HepG2 (cell line): ENCODE results near the gene LARP7. TPM values are rescaled to one million over a fixed set of nuclear protein-coding genes. Genes with fewer than 3 reads are reported as not detected.

ENCODE experiments used
- ATAC-seq: fragments of 200-7000 bp; cut with Tn5 transposase; 3 replicates; pipeline ENCODE4 v1.9.1; 2020; ENCODE audit warnings: mild to moderate bottlenecking, moderate library complexity
- BruUV-seq: library from RNA; stranded (reverse); fragments of 400-500 nt; replicated peaks from 2 replicates; lab custom pipeline; 2021; lab: Mats Ljungman, UMichigan
- CTCF ChIA-PET: fragments of 300-600 bp; formaldehyde crosslinking; extraction: SDS; loops from one replicate; lab custom pipeline; 2021; ENCODE audit warnings: low total read pairs, inconsistent platforms, low intra/inter-chr PET ratio; lab: Yijun Ruan, JAX
- POLR2A ChIA-PET: fragments of 350-600 bp; sonication (Branson Sonifier 250); formaldehyde crosslinking; loops from one replicate; lab custom pipeline; 2020; ENCODE audit warnings: antibody characterized with exemption, inconsistent platforms; lab: Yijun Ruan, JAX
- DNase-seq: peaks from one replicate; pipeline ENCODE4 v3.0.0-alpha.2; 2015; ENCODE audit warnings: low spot score
- FAIRE-seq: peaks from 3 replicates; lab custom pipeline; 2011; peaks lifted over from hg19 to GRCh38; lab: Jason Lieb, UNC
- H2AFZ ChIP-seq: one replicate; pipeline ENCODE4 v1.6.1; 2011; ENCODE audit warnings: low read length, inconsistent platforms
- H3K27ac ChIP-seq: fragments of 300-600 bp; 3 replicates; pipeline ENCODE4 v1.8.0; 2011; ENCODE audit warnings: mixed run types, mild to moderate bottlenecking, mixed read lengths, low read length, inconsistent platforms; ENCODE audit not compliant: insufficient read depth; ENCODE audit errors: extremely low read length
- H3K27me3 ChIP-seq, 2 experiments: fragments of 200-600 bp in 1 of 2; 2 replicates in 1 of 2; 3 replicates in 1 of 2; pipeline versions ENCODE4 v1.6.0 to v1.8.0; 2011; ENCODE audit warnings: low read length in 2 of 2, mild to moderate bottlenecking in 2 of 2, moderate library complexity in 2 of 2, inconsistent platforms in 1 of 2; ENCODE audit not compliant: insufficient read depth in 2 of 2, control insufficient read depth in 1 of 2
- H3K36me3 ChIP-seq, 2 experiments: fragments of 200-600 bp in 1 of 2; replicated peaks in 1 of 2; 2 replicates in 1 of 2; 3 replicates in 1 of 2; pipeline versions ENCODE4 v1.5.1 to v1.8.0; 2011; ENCODE audit warnings: low read length in 2 of 2, inconsistent platforms in 1 of 2; ENCODE audit not compliant: insufficient read depth in 2 of 2, control insufficient read depth in 1 of 2
- H3K4me1 ChIP-seq: 2 replicates; pipeline ENCODE4 v1.5.1; 2012; ENCODE audit warnings: low read length, inconsistent platforms; ENCODE audit not compliant: insufficient read depth
- H3K4me2 ChIP-seq: 2 replicates; pipeline ENCODE4 v1.6.0; 2011; ENCODE audit warnings: low read depth, low read length, inconsistent platforms
- H3K4me3 ChIP-seq, 3 experiments: fragments of 200-600 bp in 1 of 3; sonication (generic), shearing (Covaris generic) in 1 of 3; replicated peaks in 1 of 3; 2 replicates each; pipeline ENCODE4 v1.5.1; 2011 to 2016; ENCODE audit warnings: low read length in 3 of 3, inconsistent platforms in 2 of 3, low read depth in 2 of 3, mild to moderate bottlenecking in 2 of 3, control low read depth in 1 of 3, mixed read lengths in 1 of 3; ENCODE audit not compliant: insufficient read depth in 1 of 3
- H3K79me2 ChIP-seq: one replicate; pipeline ENCODE4 v1.6.1; 2011; ENCODE audit warnings: low read length, inconsistent platforms; ENCODE audit not compliant: insufficient read depth
- H3K9ac ChIP-seq: 2 replicates; pipeline ENCODE4 v1.6.0; 2011; ENCODE audit warnings: mild to moderate bottlenecking, low read depth, low read length, inconsistent platforms; ENCODE audit not compliant: insufficient read depth
- H3K9me3 ChIP-seq: 2 replicates; pipeline ENCODE4 v1.5.1; 2012; ENCODE audit warnings: mild to moderate bottlenecking, low read length
- H4K20me1 ChIP-seq: 2 replicates; pipeline ENCODE4 v1.6.0; 2011; ENCODE audit warnings: inconsistent platforms, mild to moderate bottlenecking, low read length, moderate library complexity; ENCODE audit not compliant: insufficient read depth
- ERF ChIP-seq: IDR thresholded peaks from 2 replicates; pipeline ENCODE4 v1.6.1; 2018; ENCODE audit warnings: missing biosample characterization, missing genetic modification reagents
- FOXK1 ChIP-seq: sonication (generic); formaldehyde crosslinking; IDR thresholded peaks from 2 replicates; pipeline ENCODE4 v1.4.0; 2020; ENCODE audit warnings: low read depth, missing genetic modification reagents, borderline replicate concordance
- HINFP ChIP-seq: sonication (generic); formaldehyde crosslinking; IDR thresholded peaks from 2 replicates; pipeline ENCODE4 v1.4.0; 2020; ENCODE audit warnings: low read depth, mild to moderate bottlenecking, missing genetic modification reagents
- KIAA2018 ChIP-seq: sonication (generic); formaldehyde crosslinking; IDR thresholded peaks from 2 replicates; pipeline ENCODE4 v1.5.0; 2020; ENCODE audit warnings: mild to moderate bottlenecking, missing genetic modification reagents, borderline replicate concordance
- PAF1 ChIP-seq: IDR thresholded peaks from 2 replicates; pipeline ENCODE4 v1.6.1; 2016; ENCODE audit warnings: missing genetic modification reagents, missing compliant biosample characterization
- SOX13 ChIP-seq, 3 experiments: fragments of 450-650 bp in 1 of 3; sonication (generic) in 1 of 3; formaldehyde crosslinking in 1 of 3; IDR thresholded peaks in 2 of 3; conservative IDR thresholded peaks in 1 of 3; 2 replicates each; pipeline versions ENCODE4 v1.5.0 to v1.6.1; 2016 to 2020; ENCODE audit warnings: antibody characterized with exemption in 1 of 3, mild to moderate bottlenecking in 1 of 3, missing compliant biosample characterization in 1 of 3, missing genetic modification reagents in 1 of 3, moderate library complexity in 1 of 3
- ZBTB39 ChIP-seq: sonication (generic); formaldehyde crosslinking; IDR thresholded peaks from 2 replicates; pipeline ENCODE4 v1.5.0; 2020; ENCODE audit warnings: missing genetic modification reagents
- ZMYM4 ChIP-seq: sonication (generic); formaldehyde crosslinking; IDR thresholded peaks from 2 replicates; pipeline ENCODE4 v1.8.1; 2023; ENCODE audit warnings: mild to moderate bottlenecking, missing genetic modification reagents
- ZNF251 ChIP-seq: sonication (generic); formaldehyde crosslinking; IDR thresholded peaks from 2 replicates; pipeline ENCODE4 v1.9.0; 2021; ENCODE audit warnings: mild to moderate bottlenecking, missing genetic modification reagents
- ZNF282 ChIP-seq: fragments of 450-650 bp; IDR thresholded peaks from 2 replicates; pipeline ENCODE4 v1.6.1; 2018; ENCODE audit not compliant: partially characterized antibody
- ZNF562 ChIP-seq: sonication (generic); formaldehyde crosslinking; IDR thresholded peaks from 2 replicates; pipeline ENCODE4 v1.8.0; 2022; ENCODE audit warnings: missing genetic modification reagents, borderline replicate concordance
- WGBS: methylation state at CpG from one replicate; pipeline ENCODE4 v1.1.6; 2017; ENCODE audit warnings: low lambda C conversion rate; 5-methylcytosine and 5-hydroxymethylcytosine counted together
- in situ Hi-C: cut with HindIII; loops from 2 replicates; pipeline ENCODE4 v1.10.0; 2017; ENCODE audit warnings: low pct_unique_long_range_greater_than_20kb; ENCODE audit not compliant: extremely low pct_ligation_motif_present
- intact Hi-C: fragments of 100-400 bp; cut with micrococcal nuclease; formaldehyde crosslinking; loops from one replicate; pipeline ENCODE4 v1.10.0; 2022; ENCODE audit not compliant: unreplicated experiment
- polyA plus RNA-seq, 8 experiments: library from polyadenylated mRNA; depleted of rRNA in 3 of 8; stranded (reverse) in 7 of 8; unstranded in 1 of 8; fragments of >200 nt; fragmentation: Illumina TruSeq in 4 of 8; extraction: Trizol in 4 of 8; gene quantifications; 2 replicates each; pipeline versions ENCODE4 v1.2.1 to v1.2.3, GENCODE V29; 2011 to 2016; ENCODE audit warnings: low read depth in 4 of 8, missing spikeins in 1 of 8, mixed read lengths in 1 of 8; ENCODE audit not compliant: insufficient read depth in 1 of 8
- total RNA-seq, 5 experiments: library from RNA; depleted of rRNA; stranded (reverse); fragments of >200 nt; fragmentation: Illumina TruSeq; extraction: Trizol; gene quantifications; 2 replicates each; pipeline ENCODE4 v1.2.3, GENCODE V29; 2016; ENCODE audit warnings: low read depth in 1 of 5
- TF ChIP-seq, protein P1 (sequence below): sonication (generic); formaldehyde crosslinking; IDR thresholded peaks from 2 replicates; pipeline ENCODE4 v1.5.0; 2020; ENCODE audit warnings: missing genetic modification reagents

LARP7 gene
- total and polyA plus RNA-seq, 2 of the 13 experiments (the other 11 are each of a cell fraction or from before 2014, with no cell fraction given), result 9.7 to 37.1 TPM

DNA sequence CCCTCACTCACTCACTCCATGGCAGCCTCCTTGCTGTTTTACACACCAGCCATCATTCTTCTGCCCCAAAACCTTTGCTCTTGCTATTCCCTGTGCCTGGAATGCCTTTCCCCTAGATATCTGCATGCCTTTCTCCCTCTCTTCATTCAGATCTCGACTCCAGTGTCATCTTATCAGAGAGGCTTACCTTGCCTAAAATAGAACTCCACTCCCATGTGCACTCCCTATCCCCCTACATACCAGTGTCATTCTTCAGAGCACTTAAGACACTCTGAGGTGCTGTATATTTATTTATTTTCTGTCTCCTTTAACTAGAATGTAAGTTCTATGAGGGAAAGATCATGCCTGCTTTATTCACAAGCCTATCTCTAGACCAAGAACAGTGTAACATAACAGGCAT, 45.4 kb upstream of the LARP7 start:
- no peak for FAIRE-seq
- H3K9ac ChIP-seq, result no peak overlapping the region
- CTCF ChIA-PET, result no interaction called here
- TF ChIP-seq ZMYM4 (CRISPR knock-in tag) (no peak), HINFP (no peak), ERF (CRISPR knock-in tag) (no peak), ZNF251 (no peak), ZNF562 (CRISPR knock-in tag) (no peak), PAF1 (CRISPR knock-in tag) (no peak), SOX13 (IDR thresholded peaks at IDR 0.05) (no peak), SOX13 (CRISPR knock-in tag; conservative IDR thresholded peaks at IDR 0.05 in 1 of 2, IDR thresholded peaks at IDR 0.05 in 1 of 2) (no peak), KIAA2018 (no peak), ZBTB39 (CRISPR knock-in tag) (no peak), ZNF282 (no peak), FOXK1 (CRISPR knock-in tag) (no peak)
- TF ChIP-seq, protein P1, sequence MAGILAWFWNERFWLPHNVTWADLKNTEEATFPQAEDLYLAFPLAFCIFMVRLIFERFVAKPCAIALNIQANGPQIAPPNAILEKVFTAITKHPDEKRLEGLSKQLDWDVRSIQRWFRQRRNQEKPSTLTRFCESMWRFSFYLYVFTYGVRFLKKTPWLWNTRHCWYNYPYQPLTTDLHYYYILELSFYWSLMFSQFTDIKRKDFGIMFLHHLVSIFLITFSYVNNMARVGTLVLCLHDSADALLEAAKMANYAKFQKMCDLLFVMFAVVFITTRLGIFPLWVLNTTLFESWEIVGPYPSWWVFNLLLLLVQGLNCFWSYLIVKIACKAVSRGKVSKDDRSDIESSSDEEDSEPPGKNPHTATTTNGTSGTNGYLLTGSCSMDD, result no peak

More for the DNA sequence above, 45.4 kb upstream of the LARP7 start:
- Histone ChIP-seq H4K20me1 (no peaks in the 10 kb centered on the region), H3K4me1 (no peaks in the 10 kb centered on the region), H3K27me3 (no peaks in the 10 kb centered on the region), H3K9me3 (no peaks in the 10 kb centered on the region), H3K36me3 (no peaks in the 10 kb centered on the region), H3K79me2 (no peaks in the 10 kb centered on the region), H3K27ac (no peak overlapping the region), H3K4me2 (no peak overlapping the region), H2AFZ (no peak overlapping the region), H3K4me3 (no peak overlapping the region)
- POLR2A ChIA-PET, result no interaction called here
- no TSS peak for BruUV-seq
- no peak for DNase-seq
- no peak for ATAC-seq
- 61% methylated on average over 1 of the region's 1 CpG for WGBS
- in situ Hi-C loops (no loop called here), intact Hi-C loops (no loop called here)
